GM19438 (cell line): ENCODE results near the gene STARD8.
"Not testable (repeated sequence)": the region's sequence is repeated elsewhere in the genome, so short reads cannot be mapped to it uniquely, and the experiment has no call there.

Source experiments
- ATAC-seq: cut with Tn5 transposase; IDR thresholded peaks from one replicate; pipeline ENCODE4 v1.9.1; 2021; ENCODE audit warnings: low read depth; ENCODE audit not compliant: unreplicated experiment

The STARD8 gene

GRCh38 chrX:68647156-68647957 is at the start of gene STARD8:
TSS of gene STARD8 (plus strand) at chrX:68647666. CDS start at chrX:68647883, 217 bp downstream.
- no peak for ATAC-seq

- ATAC-seq, result no peak
Observed at GRCh38 chrX:68598841-68599240, 48.6 kb upstream of the STARD8 start.

GRCh38 chrX:68599256-68600152 is 48.0 kb upstream of the STARD8 start:
- no peak for ATAC-seq

GRCh38 chrX:68604216-68604615 is 43.2 kb upstream of the STARD8 start:
- ATAC-seq, result not testable (repeated sequence)

- not testable (repeated sequence) for ATAC-seq
Observed at GRCh38 chrX:68614733-68615132, 32.7 kb upstream of the STARD8 start.

GRCh38 chrX:68627986-68628385 is 19.5 kb upstream of the STARD8 start:
- no peak for ATAC-seq

- not testable (repeated sequence) for ATAC-seq
Observed at GRCh38 chrX:68629936-68630335, 17.5 kb upstream of the STARD8 start.

- no peak for ATAC-seq
Observed at GRCh38 chrX:68631336-68631735, 16.1 kb upstream of the STARD8 start.

GRCh38 chrX:68632491-68632890 is 15.0 kb upstream of the STARD8 start:
- no peak for ATAC-seq

GRCh38 chrX:68633981-68634380 is 13.5 kb upstream of the STARD8 start:
- ATAC-seq, result no peak

- no peak for ATAC-seq
Observed at GRCh38 chrX:68634649-68635227, 12.7 kb upstream of the STARD8 start.

- ATAC-seq, result no peak
Observed at GRCh38 chrX:68640661-68641060, 6.8 kb upstream of the STARD8 start.

- ATAC-seq, result no peak
Observed at GRCh38 chrX:68644861-68645260, 2.6 kb upstream of the STARD8 start.

- ATAC-seq, result no peak
Observed at GRCh38 chrX:68646421-68646820, 1.0 kb upstream of the STARD8 start.

GRCh38 chrX:68648960-68649359 is 1.5 kb downstream of the STARD8 start:
- no peak for ATAC-seq

- ATAC-seq, result no peak
Observed at GRCh38 chrX:68650491-68650890, 3.0 kb downstream of the STARD8 start.

- no peak for ATAC-seq
Observed at GRCh38 chrX:68651110-68651509, 3.6 kb downstream of the STARD8 start.

- no peak for ATAC-seq
Observed at GRCh38 chrX:68652326-68653170, 5.1 kb downstream of the STARD8 start.

- no peak for ATAC-seq
Observed at GRCh38 chrX:68654693-68655092, 7.2 kb downstream of the STARD8 start.

GRCh38 chrX:68656473-68656872 is 9.0 kb downstream of the STARD8 start:
- ATAC-seq, result not testable (repeated sequence)
